Brain microvascular endothelial cell (primary cell): ENCODE measurements around the gene PAPSS2.
A peak's percentile ranks its signal among the peaks of the same experiment; 100 is the strongest.

Experiments used
- DNase-seq: peaks from one replicate; pipeline ENCODE4 v3.0.0-alpha.2; 2020
- H3K27ac ChIP-seq: fragments of 250-450 bp; sonication (Bioruptor Pico); 2 replicates; pipeline ENCODE4 v1.5.1; 2020; ENCODE audit warnings: mild to moderate bottlenecking, moderate library complexity
- H3K27me3 ChIP-seq: fragments of 250-450 bp; sonication (Bioruptor Pico); replicated peaks from 2 replicates; pipeline ENCODE4 v1.5.1; 2020; ENCODE audit warnings: mild to moderate bottlenecking
- H3K36me3 ChIP-seq: fragments of 250-450 bp; sonication (Bioruptor Pico); replicated peaks from 2 replicates; pipeline ENCODE4 v1.5.1; 2020; ENCODE audit warnings: mild to moderate bottlenecking
- H3K4me3 ChIP-seq: 2 replicates; pipeline ENCODE4 v1.5.1; 2011; ENCODE audit warnings: low read depth, mild to moderate bottlenecking, control low read depth, low read length, moderate library complexity
- CTCF ChIP-seq: IDR thresholded peaks from 2 replicates; pipeline ENCODE4 v1.5.1; 2011; ENCODE audit warnings: low read depth, mild to moderate bottlenecking, moderate library complexity, low read length, control low read depth, inconsistent platforms; ENCODE audit errors: missing control alignments
- in situ Hi-C: cut with HindIII; loops from 2 replicates; pipeline ENCODE4 v1.10.0; 2017; ENCODE audit warnings: low sequenced_read_pairs, low pct_ligation_motif_present

PAPSS2 gene

GRCh38 chr10:87781545-87781944 lies 121.9 kb downstream of the PAPSS2 start:
- no peak for TF ChIP-seq CTCF
- no peak for DNase-seq
- H3K27me3 ChIP-seq, result no peaks in the 10 kb centered on the region
- in situ Hi-C loops, result no loop called here
- H3K4me3 ChIP-seq, result no peak overlapping the region
- H3K36me3 ChIP-seq, result peaks cover 6% of the 10 kb centered on the region
- no peak overlapping the region for H3K27ac ChIP-seq

- DNase-seq, result peak; percentile 30
- H3K27ac ChIP-seq, result no peak overlapping the region
- in situ Hi-C loops, result no loop called here
- no peak for TF ChIP-seq CTCF
- H3K27me3 ChIP-seq, result no peaks in the 10 kb centered on the region
- H3K36me3 ChIP-seq, result peaks cover 6% of the 10 kb centered on the region
- no peak overlapping the region for H3K4me3 ChIP-seq
Measured at GRCh38 chr10:87782721-87783120, 123.0 kb downstream of the PAPSS2 start.

- Histone ChIP-seq H3K36me3 (peaks cover 7% of the 10 kb centered on the region), H3K27ac (no peak overlapping the region), H3K27me3 (no peaks in the 10 kb centered on the region), H3K4me3 (no peak overlapping the region)
- no peak for TF ChIP-seq CTCF
- no peak for DNase-seq
- in situ Hi-C loops, result no loop called here
Measured at GRCh38 chr10:87786421-87786820, 126.7 kb downstream of the PAPSS2 start.

- DNase-seq, result no peak
- no peak for TF ChIP-seq CTCF
- in situ Hi-C loops, result no loop called here
- no peak overlapping the region for H3K27ac ChIP-seq
- H3K36me3 ChIP-seq, result peaks cover 3% of the 10 kb centered on the region
- no peaks in the 10 kb centered on the region for H3K27me3 ChIP-seq
- H3K4me3 ChIP-seq, result no peak overlapping the region
Measured at GRCh38 chr10:87790185-87790584, 130.5 kb downstream of the PAPSS2 start.

DNA sequence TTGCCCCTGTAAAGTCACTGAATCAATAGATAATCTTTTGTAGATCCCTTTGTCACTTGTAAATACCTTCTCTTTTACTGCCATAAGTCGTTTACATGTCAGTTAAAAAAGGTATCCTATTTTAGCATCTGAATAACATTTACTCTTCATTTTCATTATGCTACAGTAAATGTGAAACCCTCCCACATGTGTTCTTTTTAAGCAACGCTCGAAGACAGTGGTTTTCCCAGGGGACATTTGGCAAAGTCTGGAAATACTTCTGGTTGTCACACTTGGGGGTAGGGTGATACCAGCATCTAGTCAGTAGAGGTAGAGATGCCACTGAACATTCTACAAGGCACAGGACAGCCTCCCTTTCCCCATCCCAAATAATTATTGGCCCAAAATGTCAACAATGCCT lies 134.6 kb downstream of the PAPSS2 start:
- Histone ChIP-seq H3K36me3 (peaks cover 3% of the 10 kb centered on the region), H3K4me3 (no peak overlapping the region), H3K27ac (no peak overlapping the region), H3K27me3 (no peaks in the 10 kb centered on the region)
- in situ Hi-C loops, result no loop called here
- DNase-seq, result no peak
- TF ChIP-seq CTCF, result no peak
